Loucy (cell line): ENCODE results near the gene MAP3K6.

ENCODE experiments used
- CTCF ChIP-seq: fragments of 200-600 bp; sonication (generic); conservative IDR thresholded peaks from 2 replicates; pipeline ENCODE4 v1.5.1; 2014; ENCODE audit warnings: mild to moderate bottlenecking, antibody characterized with exemption, low read length
- EZH2phosphoT487 ChIP-seq: fragments of 200-600 bp; IDR thresholded peaks from 2 replicates; pipeline ENCODE4 v1.6.1; 2018; ENCODE audit warnings: antibody characterized with exemption, mild to moderate bottlenecking, moderate library complexity, borderline replicate concordance

- TF ChIP-seq EZH2phosphoT487 (no peak), CTCF (peak; percentile 97)
These were observed 21.7 kb upstream of the MAP3K6 start for GRCh38 chr1:27388337-27389005.
